Endothelial cell of umbilical vein (primary cell): ENCODE measurements around the gene DRICH1. TPM values are rescaled to one million over a fixed set of nuclear protein-coding genes. Genes with fewer than 3 reads are reported as not detected.

Experiments
- BruUV-seq: library from RNA; stranded (reverse); fragments of 400-500 nt; replicated peaks from 2 replicates; lab custom pipeline; 2021; lab: Mats Ljungman, UMichigan
- CTCF ChIA-PET: fragments of 300-600, 350-600 bp; sonication (Branson Sonifier 250); formaldehyde crosslinking; loops from one replicate; lab custom pipeline; 2021; ENCODE audit warnings: antibody characterized with exemption, inconsistent platforms; lab: Charles Lee
- POLR2A ChIA-PET: fragments of 300-600, 350-600 bp; sonication (Branson Sonifier 250); formaldehyde crosslinking; loops from one replicate; lab custom pipeline; 2021; ENCODE audit warnings: antibody characterized with exemption, inconsistent platforms; lab: Charles Lee
- DNase-seq: peaks from one replicate; pipeline ENCODE4 v3.0.0-alpha.2; 2011; ENCODE audit warnings: low read depth, low spot score
- FAIRE-seq: peaks from 2 replicates; lab custom pipeline; 2011; peaks lifted over from hg19 to GRCh38; lab: Jason Lieb, UNC
- H2AFZ ChIP-seq: 2 replicates; pipeline ENCODE4 v1.6.0; 2012; ENCODE audit warnings: low read depth, low read length, control low read depth, inconsistent platforms
- H3K27ac ChIP-seq: 2 replicates; pipeline ENCODE4 v1.5.1; 2011; ENCODE audit warnings: low read depth, mild to moderate bottlenecking, control low read depth, low read length, moderate library complexity; ENCODE audit not compliant: insufficient read depth
- H3K27me3 ChIP-seq, 2 experiments: 2 replicates each; pipeline versions ENCODE4 v1.6.0 to v1.6.1; 2011; ENCODE audit warnings: low read length in 2 of 2, mixed read lengths in 1 of 2; ENCODE audit not compliant: control insufficient read depth in 2 of 2, insufficient read depth in 2 of 2
- H3K36me3 ChIP-seq, 2 experiments: 2 replicates in 1 of 2; 3 replicates in 1 of 2; pipeline ENCODE4 v1.5.1; 2011; ENCODE audit warnings: low read length in 2 of 2, mild to moderate bottlenecking in 1 of 2, moderate library complexity in 1 of 2; ENCODE audit not compliant: control insufficient read depth in 2 of 2, insufficient read depth in 2 of 2; ENCODE audit errors: extremely low read depth in 1 of 2
- H3K4me1 ChIP-seq: 3 replicates; pipeline ENCODE4 v1.5.1; 2011; ENCODE audit warnings: mild to moderate bottlenecking, low read length; ENCODE audit not compliant: control insufficient read depth, insufficient read depth; ENCODE audit errors: extremely low read depth
- H3K4me2 ChIP-seq: 2 replicates; pipeline ENCODE4 v1.6.1; 2011; ENCODE audit warnings: low read length, control low read depth, mixed read lengths; ENCODE audit not compliant: insufficient read depth
- H3K4me3 ChIP-seq, 3 experiments: fragments of 200-600 bp in 1 of 3; sonication (generic), shearing (Covaris generic) in 1 of 3; replicated peaks in 1 of 3; 2 replicates each; pipeline ENCODE4 v1.5.1; 2011 to 2016; ENCODE audit warnings: control low read depth in 3 of 3, low read length in 3 of 3, mild to moderate bottlenecking in 2 of 3, inconsistent platforms in 1 of 3, low read depth in 1 of 3, moderate library complexity in 1 of 3; ENCODE audit not compliant: insufficient read depth in 1 of 3
- H3K79me2 ChIP-seq: 2 replicates; pipeline ENCODE4 v1.6.0; 2012; ENCODE audit warnings: low read length, inconsistent platforms; ENCODE audit not compliant: control insufficient read depth, insufficient read depth
- H3K9ac ChIP-seq: replicated peaks from 2 replicates; pipeline ENCODE3; 2011; ENCODE audit warnings: low read length, control low read depth; ENCODE audit not compliant: insufficient read depth; ENCODE audit errors: extremely low read depth
- H3K9me1 ChIP-seq: replicated peaks from 3 replicates; pipeline ENCODE4 v1.6.0; 2011; ENCODE audit warnings: mild to moderate bottlenecking, low read length; ENCODE audit not compliant: control insufficient read depth, insufficient read depth; ENCODE audit errors: extremely low read depth
- H3K9me3 ChIP-seq: replicated peaks from 2 replicates; pipeline ENCODE4 v1.5.1; 2012; ENCODE audit warnings: low read length, inconsistent platforms; ENCODE audit not compliant: control insufficient read depth, insufficient read depth
- H4K20me1 ChIP-seq: replicated peaks from 2 replicates; pipeline ENCODE3; 2011; ENCODE audit warnings: mild to moderate bottlenecking, low read length; ENCODE audit not compliant: control insufficient read depth, insufficient read depth; ENCODE audit errors: extremely low read depth
- EZH2 ChIP-seq: IDR thresholded peaks from 2 replicates; pipeline ENCODE4 v1.6.1; 2012; ENCODE audit warnings: borderline replicate concordance, low read depth, mild to moderate bottlenecking, moderate library complexity, low read length, inconsistent platforms; ENCODE audit not compliant: severe bottlenecking
- JUN ChIP-seq: IDR thresholded peaks from 2 replicates; pipeline ENCODE4 v1.6.1; 2011; ENCODE audit warnings: borderline replicate concordance, low read depth; ENCODE audit not compliant: insufficient read length, insufficient read depth
- POLR2A ChIP-seq: IDR thresholded peaks from 2 replicates; pipeline ENCODE4 v1.6.1; 2012; ENCODE audit warnings: low read depth, mild to moderate bottlenecking, control low read depth, low read length
- dilution Hi-C: fragments of 300-500 bp; cut with MboI; formaldehyde crosslinking; loops from one replicate; pipeline ENCODE4 v1.15.0; 2019; ENCODE audit warnings: low sequenced_read_pairs; ENCODE audit not compliant: extremely low pct_ligation_motif_present
- intact Hi-C: fragments of 100-400 bp; cut with micrococcal nuclease; formaldehyde crosslinking; loops from one replicate; pipeline ENCODE4 v1.10.0; 2022
- polyA plus RNA-seq, 4 experiments: library from polyadenylated mRNA; depleted of rRNA in 3 of 4; stranded (reverse) in 3 of 4; unstranded in 1 of 4; fragments of >200 nt; gene quantifications; 2 replicates each; pipeline versions ENCODE4 v1.2.1 to v1.2.3, GENCODE V29; 2011 to 2012; ENCODE audit warnings: missing spikeins in 1 of 4
- total RNA-seq: library from RNA; stranded (reverse); gene quantifications from 2 replicates; pipeline ENCODE4 v1.2.3, GENCODE V29; 2021
- TF ChIP-seq, protein P1 (sequence below), 2 donors: IDR thresholded peaks; 1 replicate in 1 of 2; 2 replicates in 1 of 2; pipeline ENCODE4 v1.5.1; 2011; ENCODE audit warnings: low read length in 2 of 2, mild to moderate bottlenecking in 2 of 2, moderate library complexity in 2 of 2, control low read depth in 1 of 2, inconsistent platforms in 1 of 2, low read depth in 1 of 2; ENCODE audit not compliant: insufficient read depth in 1 of 2; ENCODE audit errors: extremely low read depth in 1 of 2

DRICH1 gene
- total and polyA plus RNA-seq, 2 donors (not counting 3 experiments of a cell fraction or from before 2014, with no cell fraction given): 0.25 TPM; not detected in 1

DNA sequence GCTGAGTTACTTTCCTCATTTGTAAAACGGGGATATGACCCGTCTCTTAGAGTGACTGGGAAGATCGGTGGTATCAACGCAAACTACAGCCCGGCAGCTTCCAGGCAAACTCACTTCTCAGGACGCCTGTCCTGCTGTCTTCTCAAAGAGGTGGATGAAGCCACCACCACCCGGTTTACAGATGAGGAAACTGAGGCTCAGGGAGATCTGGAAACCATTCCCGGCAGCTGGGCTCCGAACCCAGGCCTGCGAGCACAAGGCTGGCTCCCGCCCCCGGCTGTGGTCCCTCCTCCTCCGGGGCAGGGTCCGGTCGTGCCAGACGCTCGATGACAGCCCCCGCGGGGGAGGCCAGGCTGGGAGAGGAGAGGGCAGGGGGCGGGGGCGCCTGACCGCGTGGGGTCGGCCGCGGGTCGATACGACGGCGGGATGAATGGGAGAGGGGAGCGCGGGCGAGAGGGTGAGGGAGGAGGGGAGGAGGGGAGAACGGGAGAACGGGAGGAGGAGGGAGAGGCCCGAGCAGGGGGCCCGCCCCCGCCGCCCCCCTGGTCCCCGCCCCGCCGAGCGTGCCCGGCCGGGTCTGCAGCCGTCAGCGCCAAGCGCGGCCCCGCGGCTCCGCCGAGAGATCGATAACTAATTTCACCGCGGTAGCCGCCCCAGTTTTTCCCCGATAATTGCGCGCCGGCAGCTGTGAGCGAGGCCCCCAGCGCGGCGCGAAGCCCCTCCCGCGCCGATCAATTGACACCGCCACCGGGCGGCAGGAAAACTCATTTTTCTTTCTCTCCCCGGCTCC, 66.0 kb downstream of the DRICH1 start:
- Histone ChIP-seq H3K9ac (no peak overlapping the region), H3K4me3 (peak overlapping the region in 1 of 3 experiments; percentile 30), H3K36me3 (no peaks in the 10 kb centered on the region), H3K9me3 (no peaks in the 10 kb centered on the region), H2AFZ (peak overlapping the region; percentile 41), H3K9me1 (no peaks in the 10 kb centered on the region), H3K4me2 (no peak overlapping the region), H4K20me1 (no peaks in the 10 kb centered on the region), H3K4me1 (peaks cover 2% of the 10 kb centered on the region), H3K27me3 (peaks cover 16 to 19% of the 10 kb centered on the region in 2 experiments), H3K79me2 (no peaks in the 10 kb centered on the region), H3K27ac (no peak overlapping the region)
- POLR2A ChIA-PET: no interaction called here
- CTCF ChIA-PET: interaction anchor here (0.7 kb wide), 1 partner anchor 74 kb away, joined by 3 read pairs; no protein-coding TSS in a partner anchor
- intact Hi-C loops (no loop called here), dilution Hi-C loops (no loop called here)
- BruUV-seq: no TSS peak
- FAIRE-seq (peak; percentile 8), DNase-seq (no peak)
- TF ChIP-seq EZH2: peak; percentile 68
- TF ChIP-seq JUN: no peak

DNA sequence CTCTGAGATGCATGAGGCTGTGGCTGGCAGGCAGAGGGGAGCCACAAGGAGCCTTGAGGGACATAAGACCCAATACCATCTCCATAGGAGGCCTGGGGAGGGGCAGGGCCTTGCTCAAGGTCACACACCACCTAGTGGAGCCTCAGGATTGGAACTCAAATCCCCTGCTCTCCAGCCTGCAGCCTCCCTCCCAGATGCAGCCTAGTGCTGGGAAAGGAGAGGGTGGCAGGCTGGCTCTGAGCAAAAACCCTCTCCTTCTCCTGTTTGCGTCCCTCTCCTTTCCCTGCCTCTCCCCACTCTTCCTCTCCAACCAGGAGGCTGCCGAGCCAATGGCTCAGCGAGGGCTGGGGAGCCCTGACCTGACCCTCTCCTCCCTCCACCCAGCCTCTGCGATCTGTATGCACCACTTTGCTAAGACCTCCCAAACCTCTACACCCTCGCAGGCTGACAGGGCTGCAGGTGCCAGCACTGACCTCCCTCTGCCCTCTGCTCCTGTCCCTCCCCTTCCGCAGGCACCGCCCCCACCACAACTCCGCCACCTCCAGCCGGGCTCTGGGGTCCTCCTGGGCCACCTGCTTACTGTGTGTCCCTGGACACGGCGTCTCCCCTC, 66.7 kb downstream of the DRICH1 start:
- Histone ChIP-seq H3K4me1 (peaks cover 2% of the 10 kb centered on the region), H3K9ac (no peak overlapping the region), H3K79me2 (no peaks in the 10 kb centered on the region), H3K36me3 (no peaks in the 10 kb centered on the region), H3K9me1 (no peaks in the 10 kb centered on the region), H4K20me1 (no peaks in the 10 kb centered on the region), H2AFZ (no peak overlapping the region), H3K27me3 (peaks cover 16 to 19% of the 10 kb centered on the region in 2 experiments), H3K4me3 (no peak overlapping the region), H3K27ac (no peak overlapping the region), H3K4me2 (no peak overlapping the region), H3K9me3 (no peaks in the 10 kb centered on the region)
- TF ChIP-seq POLR2A: no peak
- TF ChIP-seq, protein P1, sequence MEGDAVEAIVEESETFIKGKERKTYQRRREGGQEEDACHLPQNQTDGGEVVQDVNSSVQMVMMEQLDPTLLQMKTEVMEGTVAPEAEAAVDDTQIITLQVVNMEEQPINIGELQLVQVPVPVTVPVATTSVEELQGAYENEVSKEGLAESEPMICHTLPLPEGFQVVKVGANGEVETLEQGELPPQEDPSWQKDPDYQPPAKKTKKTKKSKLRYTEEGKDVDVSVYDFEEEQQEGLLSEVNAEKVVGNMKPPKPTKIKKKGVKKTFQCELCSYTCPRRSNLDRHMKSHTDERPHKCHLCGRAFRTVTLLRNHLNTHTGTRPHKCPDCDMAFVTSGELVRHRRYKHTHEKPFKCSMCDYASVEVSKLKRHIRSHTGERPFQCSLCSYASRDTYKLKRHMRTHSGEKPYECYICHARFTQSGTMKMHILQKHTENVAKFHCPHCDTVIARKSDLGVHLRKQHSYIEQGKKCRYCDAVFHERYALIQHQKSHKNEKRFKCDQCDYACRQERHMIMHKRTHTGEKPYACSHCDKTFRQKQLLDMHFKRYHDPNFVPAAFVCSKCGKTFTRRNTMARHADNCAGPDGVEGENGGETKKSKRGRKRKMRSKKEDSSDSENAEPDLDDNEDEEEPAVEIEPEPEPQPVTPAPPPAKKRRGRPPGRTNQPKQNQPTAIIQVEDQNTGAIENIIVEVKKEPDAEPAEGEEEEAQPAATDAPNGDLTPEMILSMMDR (IDR thresholded peaks at IDR 0.05; ENCODE audit: extremely low read depth in 1 of 2, insufficient read depth in 1 of 2, low read depth in 1 of 2, low read length in 2 of 2): peak in 1 of 2 donors; percentile 9
- intact Hi-C loops: no loop called here
- ChIA-PET POLR2A (interaction anchor here (0.7 kb wide), 1 partner anchor 53 kb away, joined by 3 read pairs; no protein-coding TSS in a partner anchor), CTCF (no interaction called here)
- DNase-seq: no peak
- no peak for FAIRE-seq
- dilution Hi-C loops: no loop called here
- BruUV-seq: no TSS peak
